B cell (primary cell): ENCODE measurements around the gene DMXL2.

Source experiments
- EZH2 ChIP-seq: IDR thresholded peaks from 2 replicates; pipeline ENCODE4 v1.6.1; 2012; ENCODE audit warnings: borderline replicate concordance, low read depth, mild to moderate bottlenecking, moderate library complexity, low read length; ENCODE audit not compliant: insufficient read depth, poor library complexity, severe bottlenecking
- TF ChIP-seq, protein P1 (sequence below): fragments of 200-600 bp; IDR thresholded peaks from one replicate; pipeline ENCODE4 v1.8.0; 2022; ENCODE audit warnings: antibody characterized with exemption, mild to moderate bottlenecking

DNA sequence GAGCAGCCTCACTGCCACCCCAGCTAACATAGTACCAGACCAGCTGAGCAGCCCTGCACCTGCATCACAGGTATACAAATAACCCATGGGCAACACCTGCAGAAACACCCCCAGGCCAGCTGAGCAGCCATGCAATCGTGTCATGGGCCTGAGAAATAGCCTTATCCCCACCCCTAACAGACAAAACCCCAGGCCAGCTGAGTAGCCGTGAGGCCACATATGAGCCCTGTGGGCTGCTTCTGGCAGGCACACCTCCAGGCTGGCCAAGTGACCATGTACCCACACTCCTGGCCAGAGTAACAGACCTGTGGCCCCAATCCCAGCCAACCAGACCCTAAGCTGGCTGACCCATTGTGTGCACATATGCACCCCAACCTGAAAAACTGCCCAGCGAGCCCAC, 138.6 kb downstream of the DMXL2 start:
- TF ChIP-seq, protein P1, sequence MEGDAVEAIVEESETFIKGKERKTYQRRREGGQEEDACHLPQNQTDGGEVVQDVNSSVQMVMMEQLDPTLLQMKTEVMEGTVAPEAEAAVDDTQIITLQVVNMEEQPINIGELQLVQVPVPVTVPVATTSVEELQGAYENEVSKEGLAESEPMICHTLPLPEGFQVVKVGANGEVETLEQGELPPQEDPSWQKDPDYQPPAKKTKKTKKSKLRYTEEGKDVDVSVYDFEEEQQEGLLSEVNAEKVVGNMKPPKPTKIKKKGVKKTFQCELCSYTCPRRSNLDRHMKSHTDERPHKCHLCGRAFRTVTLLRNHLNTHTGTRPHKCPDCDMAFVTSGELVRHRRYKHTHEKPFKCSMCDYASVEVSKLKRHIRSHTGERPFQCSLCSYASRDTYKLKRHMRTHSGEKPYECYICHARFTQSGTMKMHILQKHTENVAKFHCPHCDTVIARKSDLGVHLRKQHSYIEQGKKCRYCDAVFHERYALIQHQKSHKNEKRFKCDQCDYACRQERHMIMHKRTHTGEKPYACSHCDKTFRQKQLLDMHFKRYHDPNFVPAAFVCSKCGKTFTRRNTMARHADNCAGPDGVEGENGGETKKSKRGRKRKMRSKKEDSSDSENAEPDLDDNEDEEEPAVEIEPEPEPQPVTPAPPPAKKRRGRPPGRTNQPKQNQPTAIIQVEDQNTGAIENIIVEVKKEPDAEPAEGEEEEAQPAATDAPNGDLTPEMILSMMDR: no peak
- TF ChIP-seq EZH2: no peak
